ENCODE measurements around the gene ACE2.

GRCh38 chrX:15607067-15607466 is 6.3 kb upstream of the ACE2 start:
- TF ChIP-seq CTCF (IDR thresholded peaks at IDR 0.05; ENCODE audit: low read depth, low read length) (no peak), EZH2phosphoT487 (IDR thresholded peaks at IDR 0.05; ENCODE audit: low read depth) (no peak)

All from OCI-LY3 (cell line).